Hematopoietic multipotent progenitor cell (in vitro differentiated cells): ENCODE results near the gene HDLBP. TPM values are rescaled to one million over a fixed set of nuclear protein-coding genes. Genes with fewer than 3 reads are reported as not detected.
A peak's percentile ranks its signal among the peaks of the same experiment; 100 is the strongest.
"Not testable (repeated sequence)": the region's sequence is repeated elsewhere in the genome, so short reads cannot be mapped to it uniquely, and the experiment has no call there.

Experiments used
- DNase-seq, 3 donors: peaks; one replicate each; pipeline ENCODE4 v3.0.0-alpha.2; 2011 to 2015; ENCODE audit warnings: low read depth in 2 of 3, low spot score in 2 of 3
- total RNA-seq: library from RNA; depleted of rRNA; stranded (reverse); fragments of >200 nt; gene quantifications from one replicate; pipeline ENCODE4 v1.2.3, GENCODE V29; 2012

Gene HDLBP
- total RNA-seq, 1 donor = 198 TPM

GRCh38 chr2:241339839-241340630 lies 24.6 kb upstream of the HDLBP start:
- DNase-seq = no peak

- DNase-seq = no peak
These were observed 19.3 kb upstream of the HDLBP start for GRCh38 chr2:241334813-241335212.

GRCh38 chr2:241330616-241330981 lies 15.1 kb upstream of the HDLBP start:
- no peak for DNase-seq

GRCh38 chr2:241329669-241330615 lies 14.5 kb upstream of the HDLBP start:
- no peak for DNase-seq

- DNase-seq = no peak
These were observed 9.8 kb upstream of the HDLBP start for GRCh38 chr2:241325257-241325656.

- peak in 2 of 3 donors; percentile 32 to 71 for DNase-seq
These were observed 9.3 kb upstream of the HDLBP start for GRCh38 chr2:241324775-241325174.

- DNase-seq = no peak
These were observed 8.3 kb upstream of the HDLBP start for GRCh38 chr2:241323778-241324177.

- no peak for DNase-seq
These were observed 6.4 kb upstream of the HDLBP start for GRCh38 chr2:241321886-241322285.

- DNase-seq = no peak
These were observed 5.6 kb upstream of the HDLBP start for GRCh38 chr2:241321033-241321432.

GRCh38 chr2:241320394-241320793 lies 4.9 kb upstream of the HDLBP start:
- no peak for DNase-seq

- not testable (repeated sequence) for DNase-seq
These were observed 3.4 kb upstream of the HDLBP start for GRCh38 chr2:241318830-241319229.

- peak in 2 of 3 donors; percentile 37 to 63 for DNase-seq
These were observed 1.9 kb upstream of the HDLBP start for GRCh38 chr2:241317391-241317790.

GRCh38 chr2:241316825-241317224 lies 1.4 kb upstream of the HDLBP start:
- DNase-seq = peak in 1 of 3 donors; percentile 7

- DNase-seq = peak; percentile 76 to 77 (median 77)
These were observed 583 bp upstream of the HDLBP start, which contains the start of gene SEPTIN2 for GRCh38 chr2:241315879-241316631. Gene SEPTIN2, plus strand, starts transcription at chr2:241315925. Its CDS starts 8,308 bp downstream, at chr2:241324233.

GRCh38 chr2:241314226-241315092 lies 1.0 kb downstream of the HDLBP start:
- DNase-seq = peak in 2 of 3 donors; percentile 20 to 37

- no peak for DNase-seq
These were observed 1.9 kb downstream of the HDLBP start for GRCh38 chr2:241313543-241314095.

- no peak for DNase-seq
These were observed 3.4 kb downstream of the HDLBP start for GRCh38 chr2:241312082-241312481.

GRCh38 chr2:241310917-241311566 lies 4.4 kb downstream of the HDLBP start:
- DNase-seq = no peak

GRCh38 chr2:241309684-241310117 lies 5.8 kb downstream of the HDLBP start:
- DNase-seq = peak; percentile 28 to 54 (median 48)
